Astrocyte (in vitro differentiated cells and primary cell): ENCODE measurements around the gene OR4L1. TPM values are rescaled to one million over a fixed set of nuclear protein-coding genes. Genes with fewer than 3 reads are reported as not detected.
"Not testable (repeated sequence)": the region's sequence is repeated elsewhere in the genome, so short reads cannot be mapped to it uniquely, and the experiment has no call there.

ENCODE experiments used
- DNase-seq: peaks from one replicate; pipeline ENCODE4 v3.0.0-alpha.2; 2010; ENCODE audit warnings: low read depth
- FAIRE-seq: peaks from 2 replicates; lab custom pipeline; 2011; peaks lifted over from hg19 to GRCh38; lab: Jason Lieb, UNC
- H2AFZ ChIP-seq: 2 replicates; pipeline ENCODE4 v1.6.0; 2012; ENCODE audit warnings: low read depth, low read length, inconsistent platforms
- H3K27ac ChIP-seq: 2 replicates; pipeline ENCODE4 v1.5.1; 2011; ENCODE audit warnings: low read depth, low read length, inconsistent platforms
- H3K27me3 ChIP-seq: 2 replicates; pipeline ENCODE4 v1.6.0; 2011; ENCODE audit warnings: low read length, inconsistent platforms; ENCODE audit not compliant: insufficient read depth
- H3K36me3 ChIP-seq: 2 replicates; pipeline ENCODE4 v1.5.1; 2011; ENCODE audit warnings: low read length, inconsistent platforms; ENCODE audit not compliant: insufficient read depth
- H3K4me1 ChIP-seq: 2 replicates; pipeline ENCODE4 v1.5.1; 2011; ENCODE audit warnings: low read length, inconsistent platforms; ENCODE audit not compliant: insufficient read depth
- H3K4me2 ChIP-seq: 2 replicates; pipeline ENCODE4 v1.6.0; 2012; ENCODE audit warnings: low read length, inconsistent platforms
- H3K4me3 ChIP-seq: 2 replicates; pipeline ENCODE4 v1.5.1; 2011; ENCODE audit warnings: low read depth, mild to moderate bottlenecking, low read length, inconsistent platforms; ENCODE audit not compliant: insufficient read depth
- H3K79me2 ChIP-seq: 2 replicates; pipeline ENCODE4 v1.6.0; 2012; ENCODE audit warnings: mild to moderate bottlenecking, low read length, inconsistent platforms; ENCODE audit not compliant: insufficient read depth
- H3K9ac ChIP-seq: 2 replicates; pipeline ENCODE4 v1.6.0; 2012; ENCODE audit warnings: mild to moderate bottlenecking, low read length, inconsistent platforms
- H3K9me3 ChIP-seq: 2 replicates; pipeline ENCODE4 v1.5.1; 2012; ENCODE audit warnings: low read depth, mild to moderate bottlenecking, low read length, inconsistent platforms; ENCODE audit not compliant: insufficient read depth
- H4K20me1 ChIP-seq: 2 replicates; pipeline ENCODE4 v1.6.0; 2012; ENCODE audit warnings: low read length, inconsistent platforms; ENCODE audit not compliant: insufficient read depth
- H3K27ac Mint-ChIP-seq: one replicate; pipeline ENCODE4 v1.8.0; 2021; ENCODE audit warnings: mild to moderate bottlenecking, mixed read lengths; ENCODE audit not compliant: unreplicated experiment
- H3K27me3 Mint-ChIP-seq: one replicate; pipeline ENCODE4 v1.8.0; 2021; ENCODE audit warnings: low read depth, mixed read lengths; ENCODE audit not compliant: unreplicated experiment
- H3K36me3 Mint-ChIP-seq: one replicate; pipeline ENCODE4 v1.8.0; 2021; ENCODE audit warnings: low read depth, mixed read lengths; ENCODE audit not compliant: unreplicated experiment
- H3K4me1 Mint-ChIP-seq: one replicate; pipeline ENCODE4 v1.8.0; 2021; ENCODE audit warnings: low read depth, mixed read lengths; ENCODE audit not compliant: unreplicated experiment
- H3K4me3 Mint-ChIP-seq: one replicate; pipeline ENCODE4 v1.8.0; 2021; ENCODE audit warnings: mild to moderate bottlenecking, moderate library complexity, mixed read lengths; ENCODE audit not compliant: unreplicated experiment
- H3K9me3 Mint-ChIP-seq: one replicate; pipeline ENCODE4 v1.8.0; 2021; ENCODE audit warnings: mild to moderate bottlenecking, mixed read lengths; ENCODE audit not compliant: unreplicated experiment
- CTCF ChIP-seq: IDR thresholded peaks from 2 replicates; pipeline ENCODE4 v1.5.1; 2011; ENCODE audit warnings: low read depth, mild to moderate bottlenecking, inconsistent platforms, low read length, moderate library complexity; ENCODE audit not compliant: insufficient read depth
- EZH2 ChIP-seq: IDR thresholded peaks from 2 replicates; pipeline ENCODE4 v1.6.1; 2012; ENCODE audit warnings: mild to moderate bottlenecking, low read length, inconsistent platforms; ENCODE audit not compliant: insufficient read depth
- total RNA-seq: library from RNA; stranded (reverse); gene quantifications from 2 replicates; pipeline ENCODE4 v1.2.1, GENCODE V29; 2021

Gene OR4L1
- total RNA-seq, 1 donor from 2014 or later, result not detected

- Mint-ChIP-seq H3K9me3 (peaks cover 7% of the 10 kb centered on the region), H3K4me3 (no peak overlapping the region), H3K36me3 (no peaks in the 10 kb centered on the region), H3K4me1 (no peaks in the 10 kb centered on the region), H3K27me3 (no peaks in the 10 kb centered on the region), H3K27ac (no peak overlapping the region)
- Histone ChIP-seq H3K79me2 (no peaks in the 10 kb centered on the region), H3K4me1 (no peaks in the 10 kb centered on the region), H3K9me3 (no peaks in the 10 kb centered on the region), H2AFZ (no peak overlapping the region), H3K27ac (no peak overlapping the region), H3K4me3 (no peak overlapping the region), H3K9ac (no peak overlapping the region), H3K36me3 (no peaks in the 10 kb centered on the region), H4K20me1 (no peaks in the 10 kb centered on the region), H3K4me2 (no peak overlapping the region), H3K27me3 (no peaks in the 10 kb centered on the region)
- FAIRE-seq (no peak), DNase-seq (no peak)
- no peak for TF ChIP-seq EZH2
- TF ChIP-seq CTCF, result no peak
These were observed 33.6 kb downstream of the OR4L1 start for GRCh38 chr14:20093442-20093841.

- H3K9me3 Mint-ChIP-seq, H3K9ac ChIP-seq, H3K27ac ChIP-seq, H3K36me3 ChIP-seq, H4K20me1 ChIP-seq, H3K4me1 Mint-ChIP-seq, H3K4me3 ChIP-seq, H3K4me1 ChIP-seq, H3K9me3 ChIP-seq, H2AFZ ChIP-seq, H3K27me3 ChIP-seq, FAIRE-seq, H3K4me3 Mint-ChIP-seq, H3K36me3 Mint-ChIP-seq, H3K4me2 ChIP-seq, H3K27ac Mint-ChIP-seq, H3K79me2 ChIP-seq, DNase-seq, H3K27me3 Mint-ChIP-seq: not testable (repeated sequence)
These were observed 39.3 kb downstream of the OR4L1 start for GRCh38 chr14:20098926-20099770.

- no peak within 1 kb of the TSS for H3K4me2 ChIP-seq
- no peaks in the 10 kb centered on the region for H3K27me3 ChIP-seq
- H3K36me3 ChIP-seq, result no peaks in the 10 kb centered on the region
- no peak for FAIRE-seq
- Mint-ChIP-seq H3K36me3 (no peaks in the 10 kb centered on the region), H3K9me3 (peaks cover 3% of the 10 kb centered on the region), H3K27me3 (no peaks in the 10 kb centered on the region), H3K4me3 (no peak within 1 kb of the TSS), H3K27ac (no peak within 1 kb of the TSS), H3K4me1 (no peaks in the 10 kb centered on the region)
- no peaks in the 10 kb centered on the region for H3K4me1 ChIP-seq
- no peak within 1 kb of the TSS for H3K9ac ChIP-seq
- TF ChIP-seq CTCF, result no peak
- TF ChIP-seq EZH2, result no peak
- no peaks in the 10 kb centered on the region for H3K79me2 ChIP-seq
- no peak for DNase-seq
- peaks cover 5% of the 10 kb centered on the region for H3K9me3 ChIP-seq
- H2AFZ ChIP-seq, result no peak within 1 kb of the TSS
- H4K20me1 ChIP-seq, result no peaks in the 10 kb centered on the region
- no peak within 1 kb of the TSS for H3K27ac ChIP-seq
- H3K4me3 ChIP-seq, result no peak within 1 kb of the TSS
These were observed 50.6 kb downstream of the OR4L1 start, which contains the start of gene OR4K17 for GRCh38 chr14:20110438-20110837. OR4K17 (plus strand) TSS chr14:20110739; CDS start chr14:20117500, 6,761 bp downstream.

Other genes starting within 250 kb of the OR4L1 start
- gene OR4K2, start 184.9 kb upstream of the OR4L1 start, total RNA-seq, result not detected in 2 replicates
- gene OR4K5, start 139.4 kb upstream of the OR4L1 start, total RNA-seq, result not detected in 2 replicates
- not detected in 2 replicates for gene OR4K1, start 129.1 kb upstream of the OR4L1 start, total RNA-seq
- gene OR4K15, start 84.5 kb upstream of the OR4L1 start, total RNA-seq, result not detected in 2 replicates
- not detected in 2 replicates for gene OR4Q2, start 57.9 kb upstream of the OR4L1 start, total RNA-seq
- gene OR4K14, start 40.7 kb upstream of the OR4L1 start, total RNA-seq, result not detected in 2 replicates
- gene OR4K13, start 24.0 kb upstream of the OR4L1 start, total RNA-seq, result not detected in 2 replicates
- gene OR4K17, start 50.7 kb downstream of the OR4L1 start, total RNA-seq, result not detected in 2 replicates
- gene OR4N5, start 78.8 kb downstream of the OR4L1 start, total RNA-seq, result not detected in 2 replicates
- not detected in 2 replicates for gene OR11G2, start 130.9 kb downstream of the OR4L1 start, total RNA-seq
- not detected in 2 replicates for gene OR11H6, start 163.7 kb downstream of the OR4L1 start, total RNA-seq
- not detected in 2 replicates for gene OR11H7, start 168.9 kb downstream of the OR4L1 start, total RNA-seq
- gene OR11H4, start 179.2 kb downstream of the OR4L1 start, total RNA-seq, result not detected in 2 replicates
- 25.4 and 26.1 TPM in 2 replicates for gene TTC5, start 245.9 kb downstream of the OR4L1 start, total RNA-seq